Fibroblast of villous mesenchyme (primary cell): Measurements from ENCODE around the gene PJA1. TPM values are rescaled to one million over a fixed set of nuclear protein-coding genes. Genes with fewer than 3 reads are reported as not detected.

Experiments used
- DNase-seq: peaks from one replicate; pipeline ENCODE4 v3.0.0-alpha.2; 2010; ENCODE audit warnings: low read depth
- H3K4me3 ChIP-seq: 2 replicates; pipeline ENCODE4 v1.5.1; 2011; ENCODE audit warnings: low read depth, mild to moderate bottlenecking, low read length
- CTCF ChIP-seq: IDR thresholded peaks from 2 replicates; pipeline ENCODE4 v1.5.1; 2012; ENCODE audit warnings: low read depth, mild to moderate bottlenecking, low read length; ENCODE audit not compliant: insufficient read depth
- total RNA-seq: library from RNA; depleted of rRNA; stranded (reverse); fragments of >200 nt; gene quantifications from 2 replicates; pipeline ENCODE4 v1.2.3, GENCODE V29; 2012

The PJA1 gene
- total RNA-seq, 1 donor = 28.1 TPM

GRCh38 chrX:69130439-69130838 lies 34.8 kb downstream of the PJA1 start:
- no peak for TF ChIP-seq CTCF
- DNase-seq = no peak
- no peak overlapping the region for H3K4me3 ChIP-seq

GRCh38 chrX:69128588-69128987 lies 36.7 kb downstream of the PJA1 start:
- TF ChIP-seq CTCF = no peak
- DNase-seq = no peak
- no peak overlapping the region for H3K4me3 ChIP-seq

- DNase-seq = no peak
- no peak overlapping the region for H3K4me3 ChIP-seq
- TF ChIP-seq CTCF = no peak
These were observed 37.8 kb downstream of the PJA1 start for GRCh38 chrX:69127466-69127865.

GRCh38 chrX:69126642-69127041 lies 38.6 kb downstream of the PJA1 start:
- DNase-seq = no peak
- H3K4me3 ChIP-seq = no peak overlapping the region
- no peak for TF ChIP-seq CTCF

GRCh38 chrX:69125094-69125493 lies 40.2 kb downstream of the PJA1 start:
- no peak overlapping the region for H3K4me3 ChIP-seq
- DNase-seq = no peak
- TF ChIP-seq CTCF = no peak

GRCh38 chrX:69124108-69124507 lies 41.1 kb downstream of the PJA1 start:
- no peak for TF ChIP-seq CTCF
- no peak overlapping the region for H3K4me3 ChIP-seq
- DNase-seq = no peak

- no peak for DNase-seq
- no peak for TF ChIP-seq CTCF
These were observed 41.8 kb downstream of the PJA1 start for GRCh38 chrX:69123481-69123880.

More at GRCh38 chrX:69123481-69123880, 41.8 kb downstream of the PJA1 start:
- no peak overlapping the region for H3K4me3 ChIP-seq
